Measurements from ENCODE around the gene TSPAN5.
A peak's percentile ranks its signal among the peaks of the same experiment; 100 is the strongest.
"Not testable (repeated sequence)": the region's sequence is repeated elsewhere in the genome, so short reads cannot be mapped to it uniquely, and the experiment has no call there.

Gene TSPAN5

DNA sequence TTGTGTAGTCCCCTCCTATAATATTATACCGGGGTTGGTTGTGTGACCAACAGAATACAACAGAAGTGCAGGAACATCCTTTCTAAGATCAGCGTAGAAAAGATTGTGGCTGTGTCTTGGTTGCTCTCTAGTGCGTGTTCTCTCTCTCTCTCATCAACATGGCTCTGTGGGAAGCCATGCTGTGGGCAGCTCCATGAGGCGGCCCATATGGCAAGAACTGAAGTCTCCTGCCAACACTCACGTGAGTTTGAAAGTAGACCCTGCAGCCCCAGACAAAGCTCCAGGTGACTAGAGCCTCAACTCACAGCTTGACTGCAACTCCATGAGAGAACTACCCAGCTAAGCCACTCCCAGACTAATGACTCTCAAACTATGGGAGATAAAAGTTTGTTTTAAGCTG, 118.7 kb downstream of the TSPAN5 start:
- no peak for DNase-seq (ENCODE audit: low read depth in 1 of 2, low spot score in 1 of 2)
- Histone ChIP-seq H3K4me3 (replicated peaks; ENCODE audit: insufficient read depth, low read length) (no peak overlapping the region), H3K27me3 (ENCODE audit: insufficient read depth, poor library complexity, severe bottlenecking) (no peaks in the 10 kb centered on the region), H3K27ac (replicated peaks) (no peak overlapping the region)
- TF ChIP-seq, protein P1, sequence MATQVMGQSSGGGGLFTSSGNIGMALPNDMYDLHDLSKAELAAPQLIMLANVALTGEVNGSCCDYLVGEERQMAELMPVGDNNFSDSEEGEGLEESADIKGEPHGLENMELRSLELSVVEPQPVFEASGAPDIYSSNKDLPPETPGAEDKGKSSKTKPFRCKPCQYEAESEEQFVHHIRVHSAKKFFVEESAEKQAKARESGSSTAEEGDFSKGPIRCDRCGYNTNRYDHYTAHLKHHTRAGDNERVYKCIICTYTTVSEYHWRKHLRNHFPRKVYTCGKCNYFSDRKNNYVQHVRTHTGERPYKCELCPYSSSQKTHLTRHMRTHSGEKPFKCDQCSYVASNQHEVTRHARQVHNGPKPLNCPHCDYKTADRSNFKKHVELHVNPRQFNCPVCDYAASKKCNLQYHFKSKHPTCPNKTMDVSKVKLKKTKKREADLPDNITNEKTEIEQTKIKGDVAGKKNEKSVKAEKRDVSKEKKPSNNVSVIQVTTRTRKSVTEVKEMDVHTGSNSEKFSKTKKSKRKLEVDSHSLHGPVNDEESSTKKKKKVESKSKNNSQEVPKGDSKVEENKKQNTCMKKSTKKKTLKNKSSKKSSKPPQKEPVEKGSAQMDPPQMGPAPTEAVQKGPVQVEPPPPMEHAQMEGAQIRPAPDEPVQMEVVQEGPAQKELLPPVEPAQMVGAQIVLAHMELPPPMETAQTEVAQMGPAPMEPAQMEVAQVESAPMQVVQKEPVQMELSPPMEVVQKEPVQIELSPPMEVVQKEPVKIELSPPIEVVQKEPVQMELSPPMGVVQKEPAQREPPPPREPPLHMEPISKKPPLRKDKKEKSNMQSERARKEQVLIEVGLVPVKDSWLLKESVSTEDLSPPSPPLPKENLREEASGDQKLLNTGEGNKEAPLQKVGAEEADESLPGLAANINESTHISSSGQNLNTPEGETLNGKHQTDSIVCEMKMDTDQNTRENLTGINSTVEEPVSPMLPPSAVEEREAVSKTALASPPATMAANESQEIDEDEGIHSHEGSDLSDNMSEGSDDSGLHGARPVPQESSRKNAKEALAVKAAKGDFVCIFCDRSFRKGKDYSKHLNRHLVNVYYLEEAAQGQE (IDR thresholded peaks at IDR 0.05; ENCODE audit: insufficient replicate concordance, low read depth): no peak
- TF ChIP-seq, protein P2, sequence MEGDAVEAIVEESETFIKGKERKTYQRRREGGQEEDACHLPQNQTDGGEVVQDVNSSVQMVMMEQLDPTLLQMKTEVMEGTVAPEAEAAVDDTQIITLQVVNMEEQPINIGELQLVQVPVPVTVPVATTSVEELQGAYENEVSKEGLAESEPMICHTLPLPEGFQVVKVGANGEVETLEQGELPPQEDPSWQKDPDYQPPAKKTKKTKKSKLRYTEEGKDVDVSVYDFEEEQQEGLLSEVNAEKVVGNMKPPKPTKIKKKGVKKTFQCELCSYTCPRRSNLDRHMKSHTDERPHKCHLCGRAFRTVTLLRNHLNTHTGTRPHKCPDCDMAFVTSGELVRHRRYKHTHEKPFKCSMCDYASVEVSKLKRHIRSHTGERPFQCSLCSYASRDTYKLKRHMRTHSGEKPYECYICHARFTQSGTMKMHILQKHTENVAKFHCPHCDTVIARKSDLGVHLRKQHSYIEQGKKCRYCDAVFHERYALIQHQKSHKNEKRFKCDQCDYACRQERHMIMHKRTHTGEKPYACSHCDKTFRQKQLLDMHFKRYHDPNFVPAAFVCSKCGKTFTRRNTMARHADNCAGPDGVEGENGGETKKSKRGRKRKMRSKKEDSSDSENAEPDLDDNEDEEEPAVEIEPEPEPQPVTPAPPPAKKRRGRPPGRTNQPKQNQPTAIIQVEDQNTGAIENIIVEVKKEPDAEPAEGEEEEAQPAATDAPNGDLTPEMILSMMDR (IDR thresholded peaks at IDR 0.05; ENCODE audit: insufficient read depth, low read length): no peak
- TF ChIP-seq SPI1 (IDR thresholded peaks at IDR 0.05; ENCODE audit: borderline replicate concordance, low read depth) (no peak), POLR2AphosphoS5 (IDR thresholded peaks at IDR 0.05; ENCODE audit: low read depth) (no peak), GABPA (IDR thresholded peaks at IDR 0.05; ENCODE audit: low read depth) (no peak)

DNA sequence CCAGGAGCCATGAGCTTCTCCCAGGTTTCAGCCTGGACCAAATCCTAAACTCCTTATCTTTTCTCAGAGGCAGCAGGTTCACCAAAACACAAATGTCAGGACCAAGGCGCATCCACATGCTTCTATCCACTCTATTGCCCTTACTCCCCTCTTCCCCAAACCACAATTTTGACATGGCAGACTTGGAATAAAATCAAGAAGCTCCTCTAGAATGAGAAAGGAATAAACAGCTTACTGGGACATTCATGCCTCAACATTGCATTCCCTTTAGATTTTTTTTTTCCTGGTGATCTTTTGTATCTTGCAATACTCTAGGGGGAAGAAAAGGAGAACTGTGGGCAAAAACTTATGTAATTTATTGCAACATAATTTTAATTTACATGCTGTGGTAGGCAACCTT, 119.1 kb downstream of the TSPAN5 start:
- no peak overlapping the region for H3K27ac ChIP-seq (replicated peaks)
- TF ChIP-seq SPI1 (IDR thresholded peaks at IDR 0.05; ENCODE audit: borderline replicate concordance, low read depth) (peak; percentile 63; the same call in 1 of the 2 replicates), GABPA (IDR thresholded peaks at IDR 0.05; ENCODE audit: low read depth) (0 out of 2 replicates have a peak, but pooled peaks have one; percentile 11), POLR2AphosphoS5 (IDR thresholded peaks at IDR 0.05; ENCODE audit: low read depth) (no peak)
- TF ChIP-seq, protein P2 (IDR thresholded peaks at IDR 0.05; ENCODE audit: insufficient read depth, low read length): no peak
- no peak for DNase-seq (ENCODE audit: low read depth in 1 of 2, low spot score in 1 of 2)
- no peaks in the 10 kb centered on the region for H3K27me3 ChIP-seq (ENCODE audit: insufficient read depth, poor library complexity, severe bottlenecking)
- H3K4me3 ChIP-seq (replicated peaks; ENCODE audit: insufficient read depth, low read length): no peak overlapping the region

DNA sequence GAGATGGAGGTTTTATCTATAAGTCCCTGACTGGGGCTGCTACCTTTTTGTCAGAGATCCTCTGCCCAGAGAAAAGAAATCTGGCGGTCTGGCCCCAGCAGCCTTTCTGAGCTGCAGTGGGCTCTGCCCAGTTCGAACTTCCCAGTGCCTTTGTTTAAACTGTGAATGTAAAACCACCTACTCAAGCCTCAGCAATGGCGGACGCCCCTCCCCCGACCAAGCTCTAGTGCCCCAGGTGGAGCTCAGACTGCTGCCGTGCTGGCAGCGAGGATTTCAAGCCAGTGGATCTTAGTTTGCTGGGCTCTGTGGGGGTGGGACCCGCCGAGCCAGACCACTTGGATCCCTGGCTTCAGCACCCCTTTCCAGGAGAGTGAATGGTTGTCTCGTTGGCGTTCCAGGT, 121.8 kb downstream of the TSPAN5 start:
- H3K27me3 ChIP-seq (ENCODE audit: insufficient read depth, poor library complexity, severe bottlenecking): no peaks in the 10 kb centered on the region
- DNase-seq (ENCODE audit: low read depth in 1 of 2, low spot score in 1 of 2): no peak
- TF ChIP-seq, protein P1 (IDR thresholded peaks at IDR 0.05; ENCODE audit: insufficient replicate concordance, low read depth): no peak
- TF ChIP-seq, protein P2 (IDR thresholded peaks at IDR 0.05; ENCODE audit: insufficient read depth, low read length): no peak
- TF ChIP-seq SPI1 (IDR thresholded peaks at IDR 0.05; ENCODE audit: borderline replicate concordance, low read depth): no peak
- TF ChIP-seq POLR2AphosphoS5 (IDR thresholded peaks at IDR 0.05; ENCODE audit: low read depth): no peak
- TF ChIP-seq GABPA (IDR thresholded peaks at IDR 0.05; ENCODE audit: low read depth): no peak
- no peak overlapping the region for H3K4me3 ChIP-seq (replicated peaks; ENCODE audit: insufficient read depth, low read length)
- H3K27ac ChIP-seq (replicated peaks): no peak overlapping the region

DNA sequence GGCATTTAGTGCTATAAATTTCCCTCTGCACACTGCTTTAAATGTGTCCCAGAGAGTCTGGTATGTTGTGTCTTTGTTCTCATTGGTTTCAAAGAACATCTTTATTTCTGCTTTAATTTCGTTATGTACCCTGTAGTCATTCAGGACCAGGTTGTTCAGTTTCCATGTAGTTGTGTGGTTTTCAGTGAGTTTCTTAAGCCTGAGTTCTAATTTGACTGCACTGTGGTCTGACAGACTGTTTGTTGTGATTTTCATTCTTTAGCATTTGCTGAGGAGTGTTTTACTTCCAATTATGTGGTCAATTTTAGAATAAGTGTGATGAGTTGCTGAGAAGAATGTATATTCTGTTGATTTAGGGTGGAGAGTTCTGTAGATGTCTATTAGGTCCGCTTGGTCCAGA, 124.3 kb downstream of the TSPAN5 start:
- not testable (repeated sequence) for H3K27ac ChIP-seq (replicated peaks); H3K4me3 ChIP-seq (replicated peaks; ENCODE audit: insufficient read depth, low read length); H3K27me3 ChIP-seq (ENCODE audit: insufficient read depth, poor library complexity, severe bottlenecking); DNase-seq (ENCODE audit: low read depth in 1 of 2, low spot score in 1 of 2)

Data from HL-60 (cell line).